H1 (cell line): ENCODE results near the gene GADD45B. TPM values are rescaled to one million over a fixed set of nuclear protein-coding genes. Genes with fewer than 3 reads are reported as not detected.

Source experiments
- CTCF ChIA-PET: fragments of 300-600 bp; sonication (Branson Sonifier 250); formaldehyde crosslinking; loops from one replicate; lab custom pipeline; 2021; ENCODE audit not compliant: partially characterized antibody; lab: Charles Lee
- POLR2A ChIA-PET: fragments of 300-600 bp; sonication (Branson Sonifier 250); formaldehyde crosslinking; loops from one replicate; lab custom pipeline; 2021; ENCODE audit warnings: inconsistent platforms; ENCODE audit not compliant: partially characterized antibody; lab: Charles Lee
- DNase-seq, 2 experiments: peaks; one replicate each; pipeline versions ENCODE4 v3.0.0 to v3.0.0-alpha.2; 2010 to 2022; ENCODE audit warnings: low spot score in 2 of 2, low read depth in 1 of 2, mixed read lengths in 1 of 2
- FAIRE-seq: peaks from 2 replicates; lab custom pipeline; 2011; peaks lifted over from hg19 to GRCh38; lab: Jason Lieb, UNC
- H2AFZ ChIP-seq: 2 replicates; pipeline ENCODE4 v1.8.1; 2012; ENCODE audit warnings: low read length, inconsistent platforms
- H2AK5ac ChIP-seq: 2 replicates; pipeline ENCODE4 v1.6.1; 2013; ENCODE audit warnings: low read depth, low read length
- H2BK120ac ChIP-seq: replicated peaks from 2 replicates; pipeline ENCODE3; 2013; ENCODE audit warnings: low read depth, low read length, inconsistent platforms
- H2BK12ac ChIP-seq: 2 replicates; pipeline ENCODE4 v1.6.1; 2013; ENCODE audit warnings: low read depth, low read length
- H2BK15ac ChIP-seq: 2 replicates; pipeline ENCODE4 v1.6.1; 2013; ENCODE audit warnings: low read length
- H2BK20ac ChIP-seq: 2 replicates; pipeline ENCODE4 v1.6.1; 2013; ENCODE audit warnings: low read length
- H2BK5ac ChIP-seq: 2 replicates; pipeline ENCODE4 v1.6.1; 2013; ENCODE audit warnings: low read depth, low read length
- H3K14ac ChIP-seq: 2 replicates; pipeline ENCODE4 v1.6.1; 2013; ENCODE audit warnings: inconsistent platforms; ENCODE audit not compliant: insufficient read length
- H3K18ac ChIP-seq: 2 replicates; pipeline ENCODE4 v1.6.1; 2013; ENCODE audit warnings: low read length; ENCODE audit errors: extremely low read depth
- H3K23ac ChIP-seq: 2 replicates; pipeline ENCODE4 v1.6.1; 2013; ENCODE audit warnings: inconsistent platforms; ENCODE audit not compliant: insufficient read length
- H3K23me2 ChIP-seq: 2 replicates; pipeline ENCODE4 v1.6.1; 2013; ENCODE audit warnings: low read depth, low read length
- H3K27ac ChIP-seq: 2 replicates; pipeline ENCODE4 v1.6.1; 2011; ENCODE audit warnings: low read depth, low read length, inconsistent platforms
- H3K27me3 ChIP-seq, 4 experiments: replicated peaks in 1 of 4; 1 replicate in 1 of 4; 2 replicates in 3 of 4; pipeline versions ENCODE4 v1.6.1 to v1.8.1; 2011 to 2013; ENCODE audit warnings: low read length in 3 of 4, mild to moderate bottlenecking in 3 of 4, inconsistent platforms in 2 of 4, mixed read lengths in 2 of 4, moderate library complexity in 1 of 4; ENCODE audit not compliant: control insufficient read depth in 3 of 4, insufficient read depth in 3 of 4; ENCODE audit errors: extremely low read depth in 1 of 4
- H3K36me3 ChIP-seq, 4 experiments: 2 replicates each; pipeline versions ENCODE4 v1.6.1 to v1.8.1; 2011 to 2013; ENCODE audit warnings: mild to moderate bottlenecking in 4 of 4, low read length in 3 of 4, moderate library complexity in 2 of 4, control low read depth in 1 of 4, inconsistent platforms in 1 of 4; ENCODE audit not compliant: insufficient read depth in 4 of 4, control insufficient read depth in 2 of 4
- H3K4ac ChIP-seq: replicated peaks from 2 replicates; pipeline ENCODE3; 2013; ENCODE audit warnings: low read length, low read depth, mixed read lengths, inconsistent platforms; ENCODE audit not compliant: insufficient read length
- H3K4me1 ChIP-seq, 4 experiments: replicated peaks in 1 of 4; 1 replicate in 1 of 4; 2 replicates in 3 of 4; pipeline versions ENCODE4 v1.6.1 to v1.8.1; 2011 to 2013; ENCODE audit warnings: low read length in 3 of 4, inconsistent platforms in 2 of 4, mixed read lengths in 1 of 4; ENCODE audit not compliant: insufficient read depth in 4 of 4, control insufficient read depth in 3 of 4
- H3K4me2 ChIP-seq, 2 experiments: 2 replicates each; pipeline versions ENCODE4 v1.6.1 to v1.8.1; 2011 to 2013; ENCODE audit warnings: low read depth in 2 of 2, low read length in 2 of 2, control low read depth in 1 of 2, inconsistent platforms in 1 of 2, mild to moderate bottlenecking in 1 of 2; ENCODE audit not compliant: insufficient read depth in 1 of 2
- H3K4me3 ChIP-seq, 4 experiments: fragments of 200-600, 300-600 bp in 1 of 4; sonication (generic), shearing (Covaris generic), sonication (Bioruptor Twin) in 1 of 4; 2 replicates each; pipeline versions ENCODE4 v1.5.1 to v1.8.1; 2011 to 2016; ENCODE audit warnings: low read length in 4 of 4, low read depth in 3 of 4, control low read depth in 2 of 4, inconsistent platforms in 2 of 4, mild to moderate bottlenecking in 2 of 4, mixed read lengths in 1 of 4, moderate library complexity in 1 of 4; ENCODE audit not compliant: insufficient read depth in 2 of 4; ENCODE audit errors: extremely low read depth in 1 of 4
- H3K56ac ChIP-seq: replicated peaks from 2 replicates; pipeline ENCODE3; 2013; ENCODE audit warnings: low read depth, mild to moderate bottlenecking, mixed read lengths, low read length, inconsistent platforms; ENCODE audit not compliant: insufficient read length
- H3K79me1 ChIP-seq: 2 replicates; pipeline ENCODE4 v1.6.1; 2013; ENCODE audit warnings: low read depth, low read length, control low read depth
- H3K79me2 ChIP-seq, 2 experiments: 2 replicates each; pipeline versions ENCODE4 v1.6.1 to v1.8.1; 2012 to 2013; ENCODE audit warnings: low read length in 2 of 2, mild to moderate bottlenecking in 2 of 2, inconsistent platforms in 1 of 2; ENCODE audit not compliant: insufficient read depth in 2 of 2, control insufficient read depth in 1 of 2
- H3K9ac ChIP-seq, 4 experiments: replicated peaks in 1 of 4; 1 replicate in 1 of 4; 2 replicates in 3 of 4; pipeline versions ENCODE4 v1.6.1 to v1.8.1; 2011 to 2013; ENCODE audit warnings: low read depth in 3 of 4, low read length in 3 of 4, control low read depth in 2 of 4, mild to moderate bottlenecking in 2 of 4, moderate library complexity in 2 of 4, inconsistent platforms in 1 of 4; ENCODE audit errors: extremely low read depth in 1 of 4
- H3K9me3 ChIP-seq, 2 experiments: 2 replicates each; pipeline versions ENCODE4 v1.6.1 to v1.8.1; 2012 to 2013; ENCODE audit warnings: mild to moderate bottlenecking in 2 of 2, moderate library complexity in 2 of 2, control low read depth in 1 of 2, inconsistent platforms in 1 of 2, low read depth in 1 of 2, low read length in 1 of 2, mixed read lengths in 1 of 2; ENCODE audit not compliant: insufficient read depth in 2 of 2
- H4K20me1 ChIP-seq, 2 experiments: replicated peaks in 1 of 2; 2 replicates each; pipeline versions ENCODE3 to v1.8.1; 2011 to 2013; ENCODE audit warnings: inconsistent platforms in 2 of 2, low read length in 2 of 2, mild to moderate bottlenecking in 1 of 2; ENCODE audit not compliant: insufficient read depth in 2 of 2, control insufficient read depth in 1 of 2
- H4K5ac ChIP-seq: 2 replicates; pipeline ENCODE4 v1.6.1; 2013; ENCODE audit warnings: low read length, low read depth, mixed read lengths, inconsistent platforms; ENCODE audit not compliant: insufficient read length
- H4K8ac ChIP-seq: 2 replicates; pipeline ENCODE4 v1.8.0; 2013; ENCODE audit warnings: mild to moderate bottlenecking, moderate library complexity, low read length, inconsistent platforms; ENCODE audit not compliant: insufficient read depth; ENCODE audit errors: extremely low read depth
- H4K91ac ChIP-seq: replicated peaks from 2 replicates; pipeline ENCODE3; 2013; ENCODE audit warnings: low read length, mixed read lengths, inconsistent platforms; ENCODE audit not compliant: insufficient read length
- CHD2 ChIP-seq: IDR thresholded peaks from 2 replicates; pipeline ENCODE4 v1.6.1; 2012; ENCODE audit warnings: low read length, improper control_type of control experiment
- JUND ChIP-seq: IDR thresholded peaks from 2 replicates; pipeline ENCODE4 v1.6.1; 2011; ENCODE audit warnings: mild to moderate bottlenecking, improper control_type of control experiment, low read length
- KDM1A ChIP-seq: fragments of 200-600, 300-600 bp; sonication (generic); IDR thresholded peaks from 2 replicates; pipeline ENCODE4 v1.7.1; 2016; ENCODE audit warnings: mild to moderate bottlenecking, low read length, borderline replicate concordance
- KDM4A ChIP-seq: IDR thresholded peaks from one replicate; pipeline ENCODE4 v1.7.1; 2012; ENCODE audit warnings: low read depth, mild to moderate bottlenecking, moderate library complexity, low read length, inconsistent platforms; ENCODE audit not compliant: severe bottlenecking
- MAFK ChIP-seq: IDR thresholded peaks from 2 replicates; pipeline ENCODE4 v1.6.1; 2012; ENCODE audit warnings: low read depth, mild to moderate bottlenecking, improper control_type of control experiment, low read length
- RBBP5 ChIP-seq: IDR thresholded peaks from 2 replicates; pipeline ENCODE4 v1.7.1; 2012; ENCODE audit warnings: low read depth, mild to moderate bottlenecking, inconsistent platforms, low read length, moderate library complexity, borderline replicate concordance
- RFX5 ChIP-seq: IDR thresholded peaks from 2 replicates; pipeline ENCODE4 v1.6.1; 2011; ENCODE audit warnings: low read depth, low read length, improper control_type of control experiment, borderline replicate concordance
- RXRA ChIP-seq: IDR thresholded peaks from 2 replicates; pipeline ENCODE4 v1.6.1; 2011; ENCODE audit warnings: low read depth, mild to moderate bottlenecking, low read length, moderate library complexity; ENCODE audit not compliant: insufficient read depth
- SIN3A ChIP-seq, 2 experiments: IDR thresholded peaks in 1 of 2; conservative IDR thresholded peaks in 1 of 2; 2 replicates each; pipeline ENCODE4 v1.6.1; 2011 to 2012; ENCODE audit warnings: low read length in 2 of 2, improper control_type of control experiment in 1 of 2, low read depth in 1 of 2, mild to moderate bottlenecking in 1 of 2
- SIRT6 ChIP-seq: IDR thresholded peaks from one replicate; pipeline ENCODE4 v1.7.1; 2012; ENCODE audit warnings: low read length, inconsistent platforms
- SRF ChIP-seq: IDR thresholded peaks from 2 replicates; pipeline ENCODE4 v1.6.1; 2011; ENCODE audit warnings: mild to moderate bottlenecking, low read depth, low read length, moderate library complexity
- TBP ChIP-seq: IDR thresholded peaks from 2 replicates; pipeline ENCODE4 v1.6.1; 2011; ENCODE audit warnings: low read depth, low read length, improper control_type of control experiment
- WGBS, 2 experiments: shearing (Covaris generic) in 1 of 2; methylation state at CpG; one replicate each; pipeline versions ENCODE4 v1.1.6 to v1.1.7; 2013 to 2015; ENCODE audit warnings: low lambda C conversion rate in 2 of 2, mixed read lengths in 2 of 2, inconsistent platforms in 1 of 2, low coverage in 1 of 2, missing lambda C conversion rate in 1 of 2; ENCODE audit not compliant: insufficient replicate concordance in 2 of 2, insufficient coverage in 1 of 2, insufficient read length in 1 of 2; ENCODE audit errors: extremely low coverage in 1 of 2, missing lambda C conversion rate in 1 of 2; 5-methylcytosine and 5-hydroxymethylcytosine counted together
- polyA plus RNA-seq, 7 experiments: library from polyadenylated mRNA; depleted of rRNA in 3 of 7; stranded (reverse) in 5 of 7; unstranded in 2 of 7; fragments of >200 nt in 5 of 7; fragments of 200-250 nt in 2 of 7; gene quantifications; 1 replicate in 5 of 7; 2 replicates in 1 of 7; 4 replicates in 1 of 7; pipeline versions ENCODE4 v1.2.1 to v1.2.3, GENCODE V29; 2011 to 2013; ENCODE audit warnings: missing spikeins in 2 of 7, mixed read lengths in 2 of 7
- total RNA-seq: library from RNA; stranded (reverse); fragmentation: NEBNext Ultra II Directional; extraction: Animal tissue kit (Norgen Biotek cat#: 25700); gene quantifications from 2 replicates; pipeline ENCODE4 v1.2.1, GENCODE V29; 2021
- TF ChIP-seq, protein P1 (sequence below): IDR thresholded peaks from 2 replicates; pipeline ENCODE4 v1.6.1; 2012; ENCODE audit warnings: inconsistent platforms

GADD45B gene
- total and polyA plus RNA-seq, 2 of the 8 experiments (the other 6 are each of a cell fraction or from before 2014, with no cell fraction given), result 7.4 to 11.4 TPM

DNA sequence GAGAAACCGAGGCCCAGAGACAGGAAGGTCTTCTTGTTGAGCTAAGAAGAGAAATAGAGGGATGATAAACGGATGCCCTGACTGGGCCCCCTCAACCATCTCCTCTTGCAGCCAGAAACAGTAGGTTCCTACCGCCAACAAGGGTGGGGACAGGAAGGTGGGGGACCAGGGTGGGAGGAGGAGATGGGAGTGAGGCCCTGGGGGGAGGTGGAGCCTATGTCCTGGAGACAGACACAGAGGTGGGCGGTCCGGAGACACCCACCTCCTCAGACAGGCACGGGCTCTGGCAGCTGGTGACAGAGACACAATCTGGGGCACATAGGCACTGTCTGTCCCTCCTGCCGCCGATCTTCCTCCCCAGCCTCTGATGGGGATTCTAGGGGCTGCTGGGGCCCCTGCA, 16.9 kb downstream of the GADD45B start:
- Histone ChIP-seq H3K27ac (no peak overlapping the region), H2BK20ac (no peak overlapping the region), H4K91ac (no peak overlapping the region), H3K36me3 (no peaks in the 10 kb centered on the region), H3K4ac (no peak overlapping the region), H3K9ac (no peak overlapping the region), H3K4me2 (no peak overlapping the region), H4K8ac (no peak overlapping the region), H3K4me1 (peaks cover 3 to 23% (median 19%) of the 10 kb centered on the region in 4 experiments), H3K18ac (no peak overlapping the region), H3K56ac (no peak overlapping the region), H3K23ac (no peak overlapping the region), H3K27me3 (peaks cover 16 to 57% (median 41%) of the 10 kb centered on the region in 4 experiments), H2AFZ (no peak overlapping the region), H3K23me2 (peaks cover 16% of the 10 kb centered on the region; the same call in 1 of the 2 replicates), H2BK5ac (no peak overlapping the region), H4K20me1 (peaks cover 2 to 3% of the 10 kb centered on the region in 2 experiments), H2BK12ac (no peak overlapping the region), H3K79me2 (no peaks in the 10 kb centered on the region), H3K4me3 (no peak overlapping the region), H2BK15ac (no peak overlapping the region), H2BK120ac (no peak overlapping the region), H2AK5ac (no peak overlapping the region), H3K79me1 (no peaks in the 10 kb centered on the region), H3K9me3 (no peaks in the 10 kb centered on the region), H4K5ac (no peak overlapping the region), H3K14ac (no peak overlapping the region)
- DNase-seq, result no peak
- ChIA-PET POLR2A (interaction anchor here (0.6 to 16.3 kb wide), 2 partner anchors 15 to 16 kb away, joined by 4 to 216 read pairs; partner anchors contain the start of gene GADD45B), CTCF (interaction anchor here (1.0 to 2.5 kb wide), 4 partner anchors 13 to 1647 kb away, joined by 3 to 8 read pairs (median 4); no protein-coding TSS in a partner anchor)
- no peak for FAIRE-seq
- WGBS, 2 experiments, result 87% methylated on average over 8 of the region's 8 CpGs; no CpG with 5 or more reads in 1 of the 2 experiments
- TF ChIP-seq TBP (no peak), SRF (no peak), CHD2 (no peak), SIN3A (conservative IDR thresholded peaks at IDR 0.05 in 1 of 2, IDR thresholded peaks at IDR 0.05 in 1 of 2; ENCODE audit: low read depth in 1 of 2, low read length in 2 of 2) (no peak), MAFK (no peak), RFX5 (no peak), KDM1A (no peak), RBBP5 (no peak), KDM4A (no peak), JUND (no peak), RXRA (no peak), SIRT6 (no peak)
- TF ChIP-seq, protein P1, sequence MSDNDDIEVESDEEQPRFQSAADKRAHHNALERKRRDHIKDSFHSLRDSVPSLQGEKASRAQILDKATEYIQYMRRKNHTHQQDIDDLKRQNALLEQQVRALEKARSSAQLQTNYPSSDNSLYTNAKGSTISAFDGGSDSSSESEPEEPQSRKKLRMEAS, result no peak
